Measurements from ENCODE around the gene CLHC1. TPM values are rescaled to one million over a fixed set of nuclear protein-coding genes. Genes with fewer than 3 reads are reported as not detected.
A peak's percentile ranks its signal among the peaks of the same experiment; 100 is the strongest.
"Not testable (repeated sequence)": the region's sequence is repeated elsewhere in the genome, so short reads cannot be mapped to it uniquely, and the experiment has no call there.

Gene CLHC1
- total and polyA plus RNA-seq, 2 donors = 9.4 to 20.1 TPM

DNA sequence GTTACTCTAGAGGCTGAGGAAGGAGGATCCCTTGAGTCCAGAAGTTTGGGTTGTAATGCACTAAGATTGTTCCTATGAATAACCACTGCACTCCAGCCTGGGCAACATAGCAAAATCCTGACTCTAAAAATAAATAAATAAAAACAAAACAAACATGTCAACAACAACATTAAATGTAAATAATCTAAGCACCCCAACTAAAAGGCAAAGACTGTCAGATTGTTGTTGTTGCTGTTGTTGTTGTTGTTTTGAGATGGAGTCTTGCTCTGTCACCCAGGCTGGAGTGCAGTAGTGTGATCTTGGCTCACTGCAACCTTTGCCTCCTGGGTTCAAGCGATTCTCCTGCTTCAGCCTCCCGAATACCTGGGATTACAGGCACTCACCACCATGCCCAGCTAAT lies 40.2 kb downstream of the CLHC1 start:
- not testable (repeated sequence) for H3K4me1 ChIP-seq (ENCODE audit: control insufficient read depth in 2 of 2, insufficient read depth in 2 of 2, low read length in 2 of 2); H3K4me3 ChIP-seq (ENCODE audit: low read length in 2 of 2); H3K27ac ChIP-seq (ENCODE audit: low read depth in 1 of 2, low read length in 1 of 2); DNase-seq (ENCODE audit: low read depth in 6 of 9, low spot score in 9 of 9); H3K36me3 ChIP-seq (ENCODE audit: control insufficient read depth in 2 of 2, insufficient read depth in 2 of 2, low read length in 1 of 2); H3K27me3 ChIP-seq (ENCODE audit: control insufficient read depth in 2 of 2, insufficient read depth in 1 of 2, low read length in 1 of 2); H3K9me3 ChIP-seq (ENCODE audit: control insufficient read depth in 2 of 2, insufficient read depth in 1 of 2, low read length in 1 of 2)
- WGBS = 97% methylated on average over 2 of the region's 2 CpGs

- H3K27ac ChIP-seq (ENCODE audit: low read depth in 1 of 2, low read length in 1 of 2); H3K4me3 ChIP-seq (ENCODE audit: low read length in 2 of 2); DNase-seq (ENCODE audit: low read depth in 6 of 9, low spot score in 9 of 9); H3K27me3 ChIP-seq (ENCODE audit: control insufficient read depth in 2 of 2, insufficient read depth in 1 of 2, low read length in 1 of 2); H3K4me1 ChIP-seq (ENCODE audit: control insufficient read depth in 2 of 2, insufficient read depth in 2 of 2, low read length in 2 of 2); H3K9me3 ChIP-seq (ENCODE audit: control insufficient read depth in 2 of 2, insufficient read depth in 1 of 2, low read length in 1 of 2); H3K36me3 ChIP-seq (ENCODE audit: control insufficient read depth in 2 of 2, insufficient read depth in 2 of 2, low read length in 1 of 2): not testable (repeated sequence)
- 97% methylated on average over 8 of the region's 8 CpGs for WGBS
Observed at GRCh38 chr2:55186837-55187236, 45.3 kb downstream of the CLHC1 start.

DNA sequence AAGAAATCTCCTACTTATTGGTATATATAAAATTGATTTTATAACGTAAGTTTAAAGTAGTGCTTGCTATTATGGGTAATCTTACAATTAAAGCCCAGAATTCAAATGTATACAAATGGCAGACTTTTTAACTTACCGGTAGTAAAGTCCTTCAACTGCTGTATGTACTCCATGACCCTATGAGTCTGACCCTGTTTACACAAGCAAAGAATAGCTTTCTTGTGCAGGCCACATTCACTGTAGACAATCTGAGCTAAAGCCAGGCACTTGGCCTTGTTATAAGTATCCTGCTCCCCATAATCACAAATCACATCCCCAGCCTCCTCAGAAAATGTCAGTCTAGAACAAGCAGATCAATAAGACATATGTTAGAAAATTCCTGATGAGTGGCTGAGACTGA lies 51.7 kb downstream of the CLHC1 start:
- Histone ChIP-seq H3K36me3 (ENCODE audit: control insufficient read depth in 2 of 2, insufficient read depth in 2 of 2, low read length in 1 of 2) (no peaks in the 10 kb centered on the region), H3K27me3 (ENCODE audit: control insufficient read depth in 2 of 2, insufficient read depth in 1 of 2, low read length in 1 of 2) (no peaks in the 10 kb centered on the region), H3K27ac (ENCODE audit: low read depth in 1 of 2, low read length in 1 of 2) (no peak overlapping the region), H3K4me1 (ENCODE audit: control insufficient read depth in 2 of 2, insufficient read depth in 2 of 2, low read length in 2 of 2) (no peaks in the 10 kb centered on the region), H3K4me3 (ENCODE audit: low read length in 2 of 2) (no peak overlapping the region), H3K9me3 (ENCODE audit: control insufficient read depth in 2 of 2, insufficient read depth in 1 of 2, low read length in 1 of 2) (no peaks in the 10 kb centered on the region)
- 98% methylated on average over 2 of the region's 2 CpGs for WGBS
- no peak for DNase-seq (ENCODE audit: low read depth in 6 of 9, low spot score in 9 of 9)

DNA sequence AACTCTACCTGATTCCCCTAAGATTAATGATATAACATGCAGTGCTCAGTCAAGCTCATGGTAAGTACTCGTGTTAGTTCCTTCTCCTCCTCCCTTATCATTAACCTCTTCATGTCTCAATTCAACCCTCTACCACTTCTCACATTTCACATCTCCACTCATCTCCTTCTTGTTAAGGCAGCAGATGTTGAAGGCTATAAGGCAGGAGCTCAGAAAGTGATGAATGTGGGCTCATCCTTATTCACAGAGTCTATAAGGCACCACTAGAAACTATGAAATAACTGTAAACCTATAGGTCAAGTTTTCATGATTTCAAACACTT lies 56.0 kb downstream of the CLHC1 start:
- Histone ChIP-seq H3K27me3 (ENCODE audit: control insufficient read depth in 2 of 2, insufficient read depth in 1 of 2, low read length in 1 of 2) (no peaks in the 10 kb centered on the region), H3K9me3 (ENCODE audit: control insufficient read depth in 2 of 2, insufficient read depth in 1 of 2, low read length in 1 of 2) (no peaks in the 10 kb centered on the region), H3K4me1 (ENCODE audit: control insufficient read depth in 2 of 2, insufficient read depth in 2 of 2, low read length in 2 of 2) (no peaks in the 10 kb centered on the region), H3K4me3 (ENCODE audit: low read length in 2 of 2) (no peak overlapping the region), H3K27ac (ENCODE audit: low read depth in 1 of 2, low read length in 1 of 2) (no peak overlapping the region), H3K36me3 (ENCODE audit: control insufficient read depth in 2 of 2, insufficient read depth in 2 of 2, low read length in 1 of 2) (no peaks in the 10 kb centered on the region)
- WGBS = 61% methylated on average over 1 of the region's 1 CpG
- no peak for DNase-seq (ENCODE audit: low read depth in 6 of 9, low spot score in 9 of 9)

DNA sequence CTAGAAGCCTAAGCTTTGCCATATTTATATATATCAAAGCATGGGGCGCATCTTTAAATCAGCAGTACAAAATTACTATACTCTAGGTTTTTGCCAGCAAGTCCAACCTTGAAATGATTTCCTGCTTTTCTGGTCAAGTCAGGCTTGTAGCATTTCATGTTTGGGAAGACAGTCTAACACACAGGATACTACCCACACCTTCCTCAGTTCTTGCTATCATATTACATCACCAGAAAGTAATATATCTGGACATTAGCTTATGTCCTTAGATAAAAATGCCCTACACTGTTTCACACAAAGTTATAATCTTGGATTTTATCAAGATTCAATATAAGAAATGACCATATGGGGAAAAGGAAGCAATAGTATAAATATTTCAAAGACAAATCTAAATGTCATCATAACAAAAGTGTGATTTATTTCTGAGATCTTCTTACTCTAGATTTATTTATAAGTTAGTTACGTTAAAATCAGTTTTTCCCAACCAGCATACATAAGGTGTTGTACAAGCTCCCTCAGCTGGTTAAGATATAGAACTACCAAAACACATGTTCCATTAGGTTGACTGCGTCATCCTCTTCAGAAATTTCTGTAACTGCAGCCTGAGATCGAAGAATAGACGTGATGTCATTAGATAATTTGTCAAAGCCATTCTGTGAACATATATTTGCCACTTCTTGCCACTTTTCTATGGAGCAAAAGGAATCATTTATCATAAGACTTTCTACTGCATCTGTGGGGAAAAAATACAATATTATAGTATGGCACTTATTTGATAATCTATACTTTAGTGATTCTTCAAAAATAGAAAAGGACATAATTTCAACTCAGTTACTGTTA lies 56.6 kb downstream of the CLHC1 start:
- peak in 1 of 9 donors; percentile 51 for DNase-seq (ENCODE audit: low read depth in 6 of 9, low spot score in 9 of 9)
- no peaks in the 10 kb centered on the region for H3K9me3 ChIP-seq (ENCODE audit: control insufficient read depth in 2 of 2, insufficient read depth in 1 of 2, low read length in 1 of 2)
- H3K27ac ChIP-seq (ENCODE audit: low read depth in 1 of 2, low read length in 1 of 2) = no peak overlapping the region
- H3K36me3 ChIP-seq (ENCODE audit: control insufficient read depth in 2 of 2, insufficient read depth in 2 of 2, low read length in 1 of 2) = no peaks in the 10 kb centered on the region
- no peaks in the 10 kb centered on the region for H3K27me3 ChIP-seq (ENCODE audit: control insufficient read depth in 2 of 2, insufficient read depth in 1 of 2, low read length in 1 of 2)
- no peaks in the 10 kb centered on the region for H3K4me1 ChIP-seq (ENCODE audit: control insufficient read depth in 2 of 2, insufficient read depth in 2 of 2, low read length in 2 of 2)
- H3K4me3 ChIP-seq (ENCODE audit: low read length in 2 of 2) = no peak overlapping the region
- 41% methylated on average over 5 of the region's 5 CpGs for WGBS

DNA sequence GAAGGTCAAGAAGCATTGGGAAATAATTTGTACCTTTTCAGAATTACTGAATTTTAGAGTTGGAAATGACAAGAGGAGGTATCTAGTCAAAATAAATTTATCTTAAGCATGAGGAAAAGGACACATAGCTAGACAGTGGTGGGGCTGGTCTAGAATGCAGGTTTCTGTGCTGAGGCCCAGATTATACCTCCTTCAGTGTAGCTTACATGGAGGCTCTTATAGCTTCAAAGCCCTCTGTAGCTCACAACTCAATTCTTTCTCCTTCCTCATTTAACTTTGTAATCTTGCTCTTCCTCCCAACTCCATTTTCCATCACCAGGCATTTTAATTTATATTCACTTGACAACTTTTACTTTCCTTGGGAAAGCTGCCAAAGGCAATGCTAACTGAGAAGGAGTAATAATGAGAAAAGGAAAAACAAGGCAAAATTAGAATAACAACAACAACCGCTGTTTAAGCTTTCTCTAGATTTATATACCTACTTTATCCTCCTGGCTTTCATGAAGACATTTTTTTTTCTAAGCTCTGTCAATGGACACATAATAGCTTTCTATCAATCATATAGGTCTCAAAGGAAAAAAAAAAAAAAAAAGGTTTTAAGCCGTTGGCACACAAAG lies 58.5 kb downstream of the CLHC1 start:
- no peaks in the 10 kb centered on the region for H3K36me3 ChIP-seq (ENCODE audit: control insufficient read depth in 2 of 2, insufficient read depth in 2 of 2, low read length in 1 of 2)
- H3K27me3 ChIP-seq (ENCODE audit: control insufficient read depth in 2 of 2, insufficient read depth in 1 of 2, low read length in 1 of 2) = no peaks in the 10 kb centered on the region
- H3K9me3 ChIP-seq (ENCODE audit: control insufficient read depth in 2 of 2, insufficient read depth in 1 of 2, low read length in 1 of 2) = no peaks in the 10 kb centered on the region
- H3K4me3 ChIP-seq (ENCODE audit: low read length in 2 of 2) = no peak overlapping the region
- no peak overlapping the region for H3K27ac ChIP-seq (ENCODE audit: low read depth in 1 of 2, low read length in 1 of 2)
- 88% methylated on average over 2 of the region's 2 CpGs for WGBS
- no peaks in the 10 kb centered on the region for H3K4me1 ChIP-seq (ENCODE audit: control insufficient read depth in 2 of 2, insufficient read depth in 2 of 2, low read length in 2 of 2)
- DNase-seq (ENCODE audit: low read depth in 6 of 9, low spot score in 9 of 9) = no peak

GRCh38 chr2:55169915-55170314 lies 62.2 kb downstream of the CLHC1 start:
- Histone ChIP-seq H3K4me1 (ENCODE audit: control insufficient read depth in 2 of 2, insufficient read depth in 2 of 2, low read length in 2 of 2) (no peaks in the 10 kb centered on the region), H3K27me3 (ENCODE audit: control insufficient read depth in 2 of 2, insufficient read depth in 1 of 2, low read length in 1 of 2) (no peaks in the 10 kb centered on the region), H3K9me3 (ENCODE audit: control insufficient read depth in 2 of 2, insufficient read depth in 1 of 2, low read length in 1 of 2) (no peaks in the 10 kb centered on the region), H3K36me3 (ENCODE audit: control insufficient read depth in 2 of 2, insufficient read depth in 2 of 2, low read length in 1 of 2) (no peaks in the 10 kb centered on the region), H3K27ac (ENCODE audit: low read depth in 1 of 2, low read length in 1 of 2) (no peak overlapping the region), H3K4me3 (ENCODE audit: low read length in 2 of 2) (no peak overlapping the region)
- no peak for DNase-seq (ENCODE audit: low read depth in 6 of 9, low spot score in 9 of 9)
- WGBS = over 99% methylated on average over 3 of the region's 3 CpGs

DNA sequence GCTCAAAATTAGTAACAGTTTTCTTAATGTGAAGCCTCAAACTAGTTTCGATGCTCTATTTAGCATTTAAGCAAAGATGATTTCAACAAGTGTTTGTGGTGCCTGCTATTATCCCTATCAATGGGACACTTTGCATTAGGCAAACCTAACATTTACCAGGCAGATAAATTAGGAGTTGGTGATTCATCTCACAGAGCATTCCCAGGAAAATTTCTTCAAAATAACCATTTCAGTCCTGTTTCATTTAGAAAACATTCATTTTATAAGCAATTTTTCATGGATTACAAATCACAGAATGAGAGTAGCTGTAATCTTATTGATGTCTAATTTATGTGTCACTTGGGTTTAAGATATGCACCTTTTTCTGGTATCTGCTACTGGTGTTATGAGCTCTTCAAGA lies 62.7 kb downstream of the CLHC1 start:
- no peaks in the 10 kb centered on the region for H3K9me3 ChIP-seq (ENCODE audit: control insufficient read depth in 2 of 2, insufficient read depth in 1 of 2, low read length in 1 of 2)
- 99% methylated on average over 1 of the region's 1 CpG for WGBS
- DNase-seq (ENCODE audit: low read depth in 6 of 9, low spot score in 9 of 9) = no peak
- no peak overlapping the region for H3K4me3 ChIP-seq (ENCODE audit: low read length in 2 of 2)
- no peaks in the 10 kb centered on the region for H3K4me1 ChIP-seq (ENCODE audit: control insufficient read depth in 2 of 2, insufficient read depth in 2 of 2, low read length in 2 of 2)
- H3K27me3 ChIP-seq (ENCODE audit: control insufficient read depth in 2 of 2, insufficient read depth in 1 of 2, low read length in 1 of 2) = no peaks in the 10 kb centered on the region
- no peaks in the 10 kb centered on the region for H3K36me3 ChIP-seq (ENCODE audit: control insufficient read depth in 2 of 2, insufficient read depth in 2 of 2, low read length in 1 of 2)
- H3K27ac ChIP-seq (ENCODE audit: low read depth in 1 of 2, low read length in 1 of 2) = no peak overlapping the region

DNA sequence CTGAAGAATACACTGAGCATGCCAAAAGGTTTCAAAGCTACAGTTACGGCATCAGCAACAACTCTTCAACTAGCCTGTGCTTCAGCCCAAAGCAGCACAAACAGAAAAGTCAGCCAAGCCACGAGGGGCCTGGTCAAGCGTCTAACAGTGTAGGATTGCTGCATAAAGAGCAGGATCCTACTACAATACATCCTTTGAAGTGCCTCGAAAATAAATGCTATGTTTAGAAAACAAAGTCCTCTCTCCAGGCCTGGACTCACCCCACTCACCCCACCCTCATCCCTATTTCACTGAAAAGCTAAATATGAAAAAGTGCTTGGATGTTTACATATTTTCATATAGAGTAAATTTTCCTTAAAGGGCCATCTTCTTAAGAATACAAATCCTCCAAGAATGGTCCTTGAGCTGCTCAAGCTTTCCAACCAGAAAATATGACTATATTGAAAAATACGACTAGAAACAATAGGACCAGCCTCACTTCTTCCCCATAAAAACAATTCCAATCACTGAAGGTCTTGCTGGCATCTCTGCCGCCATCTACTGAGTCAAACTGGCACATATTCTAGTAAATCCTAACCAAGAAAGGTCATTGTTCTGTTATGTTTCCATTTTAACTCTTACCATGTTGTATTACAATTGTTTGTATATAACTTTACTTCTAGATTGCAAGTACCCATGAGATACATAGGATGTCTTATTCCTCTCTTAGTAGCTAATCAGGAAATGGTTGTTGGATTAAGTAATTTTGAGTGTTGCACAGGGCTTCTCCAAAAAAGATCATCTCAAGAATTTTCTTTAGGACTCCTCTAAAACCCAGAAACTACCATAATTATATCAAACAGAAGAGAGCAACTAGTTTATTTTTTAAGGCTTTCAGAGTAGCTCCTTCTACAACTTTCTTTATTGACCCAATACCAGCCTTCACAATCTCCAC lies 63.6 kb downstream of the CLHC1 start:
- Histone ChIP-seq H3K27me3 (ENCODE audit: control insufficient read depth in 2 of 2, insufficient read depth in 1 of 2, low read length in 1 of 2) (no peaks in the 10 kb centered on the region), H3K4me1 (ENCODE audit: control insufficient read depth in 2 of 2, insufficient read depth in 2 of 2, low read length in 2 of 2) (no peaks in the 10 kb centered on the region), H3K4me3 (ENCODE audit: low read length in 2 of 2) (no peak overlapping the region), H3K27ac (ENCODE audit: low read depth in 1 of 2, low read length in 1 of 2) (no peak overlapping the region), H3K36me3 (ENCODE audit: control insufficient read depth in 2 of 2, insufficient read depth in 2 of 2, low read length in 1 of 2) (no peaks in the 10 kb centered on the region), H3K9me3 (ENCODE audit: control insufficient read depth in 2 of 2, insufficient read depth in 1 of 2, low read length in 1 of 2) (no peaks in the 10 kb centered on the region)
- peak in 8 of 9 donors; percentile 21 to 73 (median 37) for DNase-seq (ENCODE audit: low read depth in 6 of 9, low spot score in 9 of 9)
- WGBS = 53% methylated on average over 6 of the region's 6 CpGs
